H1 (cell line): Measurements from ENCODE around the gene LSM14B. TPM values are rescaled to one million over a fixed set of nuclear protein-coding genes. Genes with fewer than 3 reads are reported as not detected.
A peak's percentile ranks its signal among the peaks of the same experiment; 100 is the strongest.

Experiments
- CTCF ChIA-PET: fragments of 300-600 bp; sonication (Branson Sonifier 250); formaldehyde crosslinking; loops from one replicate; lab custom pipeline; 2021; ENCODE audit not compliant: partially characterized antibody; lab: Charles Lee
- POLR2A ChIA-PET: fragments of 300-600 bp; sonication (Branson Sonifier 250); formaldehyde crosslinking; loops from one replicate; lab custom pipeline; 2021; ENCODE audit warnings: inconsistent platforms; ENCODE audit not compliant: partially characterized antibody; lab: Charles Lee
- DNase-seq, 2 experiments: peaks; one replicate each; pipeline versions ENCODE4 v3.0.0 to v3.0.0-alpha.2; 2010 to 2022; ENCODE audit warnings: low spot score in 2 of 2, low read depth in 1 of 2, mixed read lengths in 1 of 2
- FAIRE-seq: peaks from 2 replicates; lab custom pipeline; 2011; peaks lifted over from hg19 to GRCh38; lab: Jason Lieb, UNC
- H2AFZ ChIP-seq: 2 replicates; pipeline ENCODE4 v1.8.1; 2012; ENCODE audit warnings: low read length, inconsistent platforms
- H2AK5ac ChIP-seq: 2 replicates; pipeline ENCODE4 v1.6.1; 2013; ENCODE audit warnings: low read depth, low read length
- H2BK120ac ChIP-seq: replicated peaks from 2 replicates; pipeline ENCODE3; 2013; ENCODE audit warnings: low read depth, low read length, inconsistent platforms
- H2BK12ac ChIP-seq: 2 replicates; pipeline ENCODE4 v1.6.1; 2013; ENCODE audit warnings: low read depth, low read length
- H2BK15ac ChIP-seq: 2 replicates; pipeline ENCODE4 v1.6.1; 2013; ENCODE audit warnings: low read length
- H2BK20ac ChIP-seq: 2 replicates; pipeline ENCODE4 v1.6.1; 2013; ENCODE audit warnings: low read length
- H2BK5ac ChIP-seq: 2 replicates; pipeline ENCODE4 v1.6.1; 2013; ENCODE audit warnings: low read depth, low read length
- H3K14ac ChIP-seq: 2 replicates; pipeline ENCODE4 v1.6.1; 2013; ENCODE audit warnings: inconsistent platforms; ENCODE audit not compliant: insufficient read length
- H3K18ac ChIP-seq: 2 replicates; pipeline ENCODE4 v1.6.1; 2013; ENCODE audit warnings: low read length; ENCODE audit errors: extremely low read depth
- H3K23ac ChIP-seq: 2 replicates; pipeline ENCODE4 v1.6.1; 2013; ENCODE audit warnings: inconsistent platforms; ENCODE audit not compliant: insufficient read length
- H3K23me2 ChIP-seq: 2 replicates; pipeline ENCODE4 v1.6.1; 2013; ENCODE audit warnings: low read depth, low read length
- H3K27ac ChIP-seq: 2 replicates; pipeline ENCODE4 v1.6.1; 2011; ENCODE audit warnings: low read depth, low read length, inconsistent platforms
- H3K27me3 ChIP-seq, 4 experiments: replicated peaks in 1 of 4; 1 replicate in 1 of 4; 2 replicates in 3 of 4; pipeline versions ENCODE4 v1.6.1 to v1.8.1; 2011 to 2013; ENCODE audit warnings: low read length in 3 of 4, mild to moderate bottlenecking in 3 of 4, inconsistent platforms in 2 of 4, mixed read lengths in 2 of 4, moderate library complexity in 1 of 4; ENCODE audit not compliant: control insufficient read depth in 3 of 4, insufficient read depth in 3 of 4; ENCODE audit errors: extremely low read depth in 1 of 4
- H3K36me3 ChIP-seq, 4 experiments: 2 replicates each; pipeline versions ENCODE4 v1.6.1 to v1.8.1; 2011 to 2013; ENCODE audit warnings: mild to moderate bottlenecking in 4 of 4, low read length in 3 of 4, moderate library complexity in 2 of 4, control low read depth in 1 of 4, inconsistent platforms in 1 of 4; ENCODE audit not compliant: insufficient read depth in 4 of 4, control insufficient read depth in 2 of 4
- H3K4ac ChIP-seq: replicated peaks from 2 replicates; pipeline ENCODE3; 2013; ENCODE audit warnings: low read length, low read depth, mixed read lengths, inconsistent platforms; ENCODE audit not compliant: insufficient read length
- H3K4me1 ChIP-seq, 4 experiments: replicated peaks in 1 of 4; 1 replicate in 1 of 4; 2 replicates in 3 of 4; pipeline versions ENCODE4 v1.6.1 to v1.8.1; 2011 to 2013; ENCODE audit warnings: low read length in 3 of 4, inconsistent platforms in 2 of 4, mixed read lengths in 1 of 4; ENCODE audit not compliant: insufficient read depth in 4 of 4, control insufficient read depth in 3 of 4
- H3K4me2 ChIP-seq, 2 experiments: 2 replicates each; pipeline versions ENCODE4 v1.6.1 to v1.8.1; 2011 to 2013; ENCODE audit warnings: low read depth in 2 of 2, low read length in 2 of 2, control low read depth in 1 of 2, inconsistent platforms in 1 of 2, mild to moderate bottlenecking in 1 of 2; ENCODE audit not compliant: insufficient read depth in 1 of 2
- H3K4me3 ChIP-seq, 4 experiments: fragments of 200-600, 300-600 bp in 1 of 4; sonication (generic), shearing (Covaris generic), sonication (Bioruptor Twin) in 1 of 4; 2 replicates each; pipeline versions ENCODE4 v1.5.1 to v1.8.1; 2011 to 2016; ENCODE audit warnings: low read length in 4 of 4, low read depth in 3 of 4, control low read depth in 2 of 4, inconsistent platforms in 2 of 4, mild to moderate bottlenecking in 2 of 4, mixed read lengths in 1 of 4, moderate library complexity in 1 of 4; ENCODE audit not compliant: insufficient read depth in 2 of 4; ENCODE audit errors: extremely low read depth in 1 of 4
- H3K56ac ChIP-seq: replicated peaks from 2 replicates; pipeline ENCODE3; 2013; ENCODE audit warnings: low read depth, mild to moderate bottlenecking, mixed read lengths, low read length, inconsistent platforms; ENCODE audit not compliant: insufficient read length
- H3K79me1 ChIP-seq: 2 replicates; pipeline ENCODE4 v1.6.1; 2013; ENCODE audit warnings: low read depth, low read length, control low read depth
- H3K79me2 ChIP-seq, 2 experiments: 2 replicates each; pipeline versions ENCODE4 v1.6.1 to v1.8.1; 2012 to 2013; ENCODE audit warnings: low read length in 2 of 2, mild to moderate bottlenecking in 2 of 2, inconsistent platforms in 1 of 2; ENCODE audit not compliant: insufficient read depth in 2 of 2, control insufficient read depth in 1 of 2
- H3K9ac ChIP-seq, 4 experiments: replicated peaks in 1 of 4; 1 replicate in 1 of 4; 2 replicates in 3 of 4; pipeline versions ENCODE4 v1.6.1 to v1.8.1; 2011 to 2013; ENCODE audit warnings: low read depth in 3 of 4, low read length in 3 of 4, control low read depth in 2 of 4, mild to moderate bottlenecking in 2 of 4, moderate library complexity in 2 of 4, inconsistent platforms in 1 of 4; ENCODE audit errors: extremely low read depth in 1 of 4
- H3K9me3 ChIP-seq, 2 experiments: 2 replicates each; pipeline versions ENCODE4 v1.6.1 to v1.8.1; 2012 to 2013; ENCODE audit warnings: mild to moderate bottlenecking in 2 of 2, moderate library complexity in 2 of 2, control low read depth in 1 of 2, inconsistent platforms in 1 of 2, low read depth in 1 of 2, low read length in 1 of 2, mixed read lengths in 1 of 2; ENCODE audit not compliant: insufficient read depth in 2 of 2
- H4K20me1 ChIP-seq, 2 experiments: replicated peaks in 1 of 2; 2 replicates each; pipeline versions ENCODE3 to v1.8.1; 2011 to 2013; ENCODE audit warnings: inconsistent platforms in 2 of 2, low read length in 2 of 2, mild to moderate bottlenecking in 1 of 2; ENCODE audit not compliant: insufficient read depth in 2 of 2, control insufficient read depth in 1 of 2
- H4K5ac ChIP-seq: 2 replicates; pipeline ENCODE4 v1.6.1; 2013; ENCODE audit warnings: low read length, low read depth, mixed read lengths, inconsistent platforms; ENCODE audit not compliant: insufficient read length
- H4K8ac ChIP-seq: 2 replicates; pipeline ENCODE4 v1.8.0; 2013; ENCODE audit warnings: mild to moderate bottlenecking, moderate library complexity, low read length, inconsistent platforms; ENCODE audit not compliant: insufficient read depth; ENCODE audit errors: extremely low read depth
- H4K91ac ChIP-seq: replicated peaks from 2 replicates; pipeline ENCODE3; 2013; ENCODE audit warnings: low read length, mixed read lengths, inconsistent platforms; ENCODE audit not compliant: insufficient read length
- BRCA1 ChIP-seq: IDR thresholded peaks from 2 replicates; pipeline ENCODE4 v1.6.1; 2012; ENCODE audit warnings: low read depth, low read length, improper control_type of control experiment
- CEBPB ChIP-seq: IDR thresholded peaks from 2 replicates; pipeline ENCODE4 v1.6.1; 2012; ENCODE audit warnings: low read depth, low read length
- CHD2 ChIP-seq: IDR thresholded peaks from 2 replicates; pipeline ENCODE4 v1.6.1; 2012; ENCODE audit warnings: low read length, improper control_type of control experiment
- MAFK ChIP-seq: IDR thresholded peaks from 2 replicates; pipeline ENCODE4 v1.6.1; 2012; ENCODE audit warnings: low read depth, mild to moderate bottlenecking, improper control_type of control experiment, low read length
- NRF1 ChIP-seq: IDR thresholded peaks from 2 replicates; pipeline ENCODE4 v1.6.1; 2011; ENCODE audit warnings: mild to moderate bottlenecking, low read depth, low read length, improper control_type of control experiment
- POLR2A ChIP-seq, 2 experiments: IDR thresholded peaks; 1 replicate in 1 of 2; 2 replicates in 1 of 2; pipeline ENCODE4 v1.6.1; 2011; ENCODE audit warnings: low read depth in 2 of 2, low read length in 2 of 2, mild to moderate bottlenecking in 2 of 2; ENCODE audit errors: control extremely low read depth in 1 of 2
- RAD21 ChIP-seq, 2 experiments: IDR thresholded peaks in 1 of 2; conservative IDR thresholded peaks in 1 of 2; 2 replicates each; pipeline ENCODE4 v1.6.1; 2011; ENCODE audit warnings: low read depth in 2 of 2, low read length in 2 of 2, improper control_type of control experiment in 1 of 2, inconsistent platforms in 1 of 2, mild to moderate bottlenecking in 1 of 2, moderate library complexity in 1 of 2
- SP2 ChIP-seq: IDR thresholded peaks from 2 replicates; pipeline ENCODE4 v1.6.1; 2012; ENCODE audit warnings: mild to moderate bottlenecking, low read length, inconsistent platforms
- TBP ChIP-seq: IDR thresholded peaks from 2 replicates; pipeline ENCODE4 v1.6.1; 2011; ENCODE audit warnings: low read depth, low read length, improper control_type of control experiment
- TEAD4 ChIP-seq: IDR thresholded peaks from 2 replicates; pipeline ENCODE4 v1.6.1; 2012; ENCODE audit warnings: low read depth, low read length, inconsistent platforms, mixed read lengths
- WGBS, 2 experiments: shearing (Covaris generic) in 1 of 2; methylation state at CpG; one replicate each; pipeline versions ENCODE4 v1.1.6 to v1.1.7; 2013 to 2015; ENCODE audit warnings: low lambda C conversion rate in 2 of 2, mixed read lengths in 2 of 2, inconsistent platforms in 1 of 2, low coverage in 1 of 2, missing lambda C conversion rate in 1 of 2; ENCODE audit not compliant: insufficient replicate concordance in 2 of 2, insufficient coverage in 1 of 2, insufficient read length in 1 of 2; ENCODE audit errors: extremely low coverage in 1 of 2, missing lambda C conversion rate in 1 of 2; 5-methylcytosine and 5-hydroxymethylcytosine counted together
- polyA plus RNA-seq, 7 experiments: library from polyadenylated mRNA; depleted of rRNA in 3 of 7; stranded (reverse) in 5 of 7; unstranded in 2 of 7; fragments of >200 nt in 5 of 7; fragments of 200-250 nt in 2 of 7; gene quantifications; 1 replicate in 5 of 7; 2 replicates in 1 of 7; 4 replicates in 1 of 7; pipeline versions ENCODE4 v1.2.1 to v1.2.3, GENCODE V29; 2011 to 2013; ENCODE audit warnings: missing spikeins in 2 of 7, mixed read lengths in 2 of 7
- total RNA-seq: library from RNA; stranded (reverse); fragmentation: NEBNext Ultra II Directional; extraction: Animal tissue kit (Norgen Biotek cat#: 25700); gene quantifications from 2 replicates; pipeline ENCODE4 v1.2.1, GENCODE V29; 2021

The LSM14B gene
- total and polyA plus RNA-seq, 2 of the 8 experiments (the other 6 are each of a cell fraction or from before 2014, with no cell fraction given): 58.3 to 65.6 TPM

- no peak overlapping the region for H3K18ac ChIP-seq
- no peak overlapping the region for H4K91ac ChIP-seq
- H3K14ac ChIP-seq: no peak overlapping the region
- POLR2A ChIA-PET: interaction anchor here (1.2 to 5.2 kb wide), 8 partner anchors 8 to 126 kb away, joined by 3 to 61 read pairs (median 7); partner anchors contain the start of genes LSM14B, MTG2, SS18L1 and TAF4
- H3K27ac ChIP-seq: no peak overlapping the region
- H3K9ac ChIP-seq: no peak overlapping the region
- H3K79me1 ChIP-seq: peaks cover 4% of the 10 kb centered on the region
- H3K27me3 ChIP-seq: no peaks in the 10 kb centered on the region
- CTCF ChIA-PET: interaction anchor here (0.6 to 5.3 kb wide), 25 partner anchors 7 to 222 kb away, joined by 3 to 57 read pairs (median 4); no protein-coding TSS in a partner anchor
- H4K8ac ChIP-seq: no peak overlapping the region
- H3K79me2 ChIP-seq: peaks cover 12 to 35% of the 10 kb centered on the region in 2 experiments
- FAIRE-seq (no peak), DNase-seq (no peak)
- H4K20me1 ChIP-seq: peaks cover 30 to 64% of the 10 kb centered on the region in 2 experiments
- no peaks in the 10 kb centered on the region for H3K23me2 ChIP-seq
- H3K4me1 ChIP-seq: peaks cover 0 to 1% (median 0%) of the 10 kb centered on the region in 4 experiments; a peak in 2 of 7 replicates
- H3K36me3 ChIP-seq: peaks cover 49 to 90% (median 73%) of the 10 kb centered on the region in 4 experiments
- H2AK5ac ChIP-seq: no peak overlapping the region
- H3K4me2 ChIP-seq: no peak overlapping the region
- H2BK12ac ChIP-seq: no peak overlapping the region
- whole genome bisulfite sequencing, 2 experiments: 66% methylated on average over 8 of the region's 8 CpGs; no CpG with 5 or more reads in 1 of the 2 experiments
- no peak overlapping the region for H3K23ac ChIP-seq
- H2BK15ac ChIP-seq: no peak overlapping the region
- no peak overlapping the region for H2BK20ac ChIP-seq
- H3K56ac ChIP-seq: no peak overlapping the region
- H2BK120ac ChIP-seq: no peak overlapping the region
- H2AFZ ChIP-seq: no peak overlapping the region
- no peak overlapping the region for H4K5ac ChIP-seq
- no peak overlapping the region for H3K4ac ChIP-seq
- no peaks in the 10 kb centered on the region for H3K9me3 ChIP-seq
- H2BK5ac ChIP-seq: no peak overlapping the region
- no peak overlapping the region for H3K4me3 ChIP-seq
- TF ChIP-seq TBP (no peak), TEAD4 (no peak), POLR2A (IDR thresholded peaks at IDR 0.05; ENCODE audit: control extremely low read depth in 1 of 2, low read depth in 2 of 2, low read length in 2 of 2) (peak in 1 of 2 experiments; percentile 47; a peak in 1 of 3 replicates), RAD21 (IDR thresholded peaks at IDR 0.05 in 1 of 2, conservative IDR thresholded peaks at IDR 0.05 in 1 of 2; ENCODE audit: low read depth in 2 of 2, low read length in 2 of 2) (peak; percentile 68 to 74), CEBPB (no peak), BRCA1 (no peak), CHD2 (no peak), NRF1 (no peak), SP2 (no peak), MAFK (no peak)
Measured at GRCh38 chr20:62136283-62137091, 14.2 kb downstream of the LSM14B start.
